HepG2 (cell line): ENCODE data around the gene SEZ6. TPM values are rescaled to one million over a fixed set of nuclear protein-coding genes. Genes with fewer than 3 reads are reported as not detected.
A peak's percentile ranks its signal among the peaks of the same experiment; 100 is the strongest.

Experiments used
- ISX ChIP-seq: sonication (generic); formaldehyde crosslinking; conservative IDR thresholded peaks from 2 replicates; pipeline ENCODE4 v1.5.0; 2020; ENCODE audit warnings: missing genetic modification reagents
- KMT2B ChIP-seq: IDR thresholded peaks from 2 replicates; pipeline ENCODE4 v1.6.1; 2016; ENCODE audit warnings: missing genetic modification reagents, missing compliant biosample characterization
- MBD4 ChIP-seq: IDR thresholded peaks from 2 replicates; pipeline ENCODE4 v1.6.1; 2012; ENCODE audit warnings: low read length, inconsistent platforms, borderline replicate concordance
- NFIC ChIP-seq: IDR thresholded peaks from 2 replicates; pipeline ENCODE4 v1.6.1; 2012; ENCODE audit warnings: mild to moderate bottlenecking, low read length, inconsistent platforms
- TOE1 ChIP-seq: sonication (generic); formaldehyde crosslinking; IDR thresholded peaks from 2 replicates; pipeline ENCODE4 v1.4.0; 2020; ENCODE audit warnings: mild to moderate bottlenecking, missing genetic modification reagents
- XBP1 ChIP-seq: sonication (generic); formaldehyde crosslinking; IDR thresholded peaks from 2 replicates; pipeline ENCODE4 v1.5.0; 2020; ENCODE audit warnings: missing genetic modification reagents
- ZNF768 ChIP-seq: sonication (generic); formaldehyde crosslinking; IDR thresholded peaks from 2 replicates; pipeline ENCODE4 v1.4.0; 2020; ENCODE audit warnings: missing genetic modification reagents
- polyA plus RNA-seq, 8 experiments: library from polyadenylated mRNA; depleted of rRNA in 3 of 8; stranded (reverse) in 7 of 8; unstranded in 1 of 8; fragments of >200 nt; fragmentation: Illumina TruSeq in 4 of 8; extraction: Trizol in 4 of 8; gene quantifications; 2 replicates each; pipeline versions ENCODE4 v1.2.1 to v1.2.3, GENCODE V29; 2011 to 2016; ENCODE audit warnings: low read depth in 4 of 8, missing spikeins in 1 of 8, mixed read lengths in 1 of 8; ENCODE audit not compliant: insufficient read depth in 1 of 8
- total RNA-seq, 5 experiments: library from RNA; depleted of rRNA; stranded (reverse); fragments of >200 nt; fragmentation: Illumina TruSeq; extraction: Trizol; gene quantifications; 2 replicates each; pipeline ENCODE4 v1.2.3, GENCODE V29; 2016; ENCODE audit warnings: low read depth in 1 of 5
- TF ChIP-seq, protein P1 (sequence below): sonication (generic); formaldehyde crosslinking; IDR thresholded peaks from 2 replicates; pipeline ENCODE4 v1.8.0; 2022; ENCODE audit warnings: low read depth, missing genetic modification reagents
- TF ChIP-seq, protein P2 (sequence below): sonication (generic); formaldehyde crosslinking; IDR thresholded peaks from 2 replicates; pipeline ENCODE4 v1.5.1; 2020; ENCODE audit warnings: missing genetic modification reagents, mild to moderate bottlenecking, borderline replicate concordance
- TF ChIP-seq, protein P3 (sequence below): sonication (generic); formaldehyde crosslinking; IDR thresholded peaks from 2 replicates; pipeline ENCODE4 v1.4.0; 2020; ENCODE audit warnings: missing genetic modification reagents, borderline replicate concordance
- TF ChIP-seq, protein P4 (sequence below): sonication (generic); formaldehyde crosslinking; IDR thresholded peaks from 2 replicates; pipeline ENCODE4 v1.4.0; 2020; ENCODE audit warnings: missing genetic modification reagents
- TF ChIP-seq, protein P5 (sequence below): sonication (generic); formaldehyde crosslinking; IDR thresholded peaks from 2 replicates; pipeline ENCODE4 v1.4.0; 2020; ENCODE audit warnings: mild to moderate bottlenecking, missing genetic modification reagents

Gene SEZ6
- total and polyA plus RNA-seq, 2 of the 13 experiments (the other 11 are each of a cell fraction or from before 2014, with no cell fraction given) = not detected

DNA sequence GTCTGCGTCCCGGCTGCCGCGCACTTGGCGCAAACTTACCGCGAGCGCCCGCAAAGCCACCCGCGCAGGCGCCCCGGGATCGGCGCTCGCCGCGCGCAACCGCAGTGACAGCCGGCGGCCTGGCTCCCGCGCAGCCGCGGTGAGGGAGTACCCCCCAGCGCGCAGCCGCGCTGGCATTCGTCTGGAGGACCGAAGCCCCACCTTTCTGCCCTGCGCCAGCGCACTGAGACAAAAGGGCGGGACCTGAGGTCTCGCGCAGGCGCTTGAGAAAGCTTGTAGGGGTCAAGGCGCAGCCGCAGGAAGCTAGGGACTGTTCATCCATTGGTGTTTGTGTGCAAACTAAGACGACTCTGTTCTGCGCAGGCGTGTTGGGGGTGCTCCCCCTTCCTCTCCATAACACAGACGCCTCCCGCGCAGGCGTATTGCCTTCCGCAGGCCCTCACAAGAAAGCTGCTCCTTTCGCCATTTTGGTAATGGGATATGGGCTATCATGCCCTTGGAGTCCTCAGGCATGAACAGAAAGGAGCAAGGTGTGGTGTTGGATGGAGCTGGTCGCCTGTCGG is 54.3 kb downstream of the SEZ6 start, which contains the start of gene PHF12 (continued):
- TF ChIP-seq, protein P1, sequence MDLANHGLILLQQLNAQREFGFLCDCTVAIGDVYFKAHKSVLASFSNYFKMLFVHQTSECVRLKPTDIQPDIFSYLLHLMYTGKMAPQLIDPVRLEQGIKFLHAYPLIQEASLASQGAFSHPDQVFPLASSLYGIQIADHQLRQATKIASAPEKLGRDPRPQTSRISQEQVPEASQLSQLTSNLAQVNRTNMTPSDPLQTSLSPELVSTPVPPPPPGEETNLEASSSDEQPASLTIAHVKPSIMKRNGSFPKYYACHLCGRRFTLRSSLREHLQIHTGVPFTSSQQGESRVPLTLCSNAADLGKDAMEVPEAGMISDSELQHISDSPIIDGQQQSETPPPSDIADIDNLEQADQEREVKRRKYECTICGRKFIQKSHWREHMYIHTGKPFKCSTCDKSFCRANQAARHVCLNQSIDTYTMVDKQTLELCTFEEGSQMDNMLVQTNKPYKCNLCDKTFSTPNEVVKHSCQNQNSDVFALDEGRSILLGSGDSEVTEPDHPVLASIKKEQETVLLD (CRISPR knock-in tag) = no peak; the same call in none of the 2 replicates
- no peak for TF ChIP-seq TOE1 (CRISPR knock-in tag)
- no peak for TF ChIP-seq ISX (CRISPR knock-in tag)
- TF ChIP-seq KMT2B (CRISPR knock-in tag) = no peak
- TF ChIP-seq, protein P2, sequence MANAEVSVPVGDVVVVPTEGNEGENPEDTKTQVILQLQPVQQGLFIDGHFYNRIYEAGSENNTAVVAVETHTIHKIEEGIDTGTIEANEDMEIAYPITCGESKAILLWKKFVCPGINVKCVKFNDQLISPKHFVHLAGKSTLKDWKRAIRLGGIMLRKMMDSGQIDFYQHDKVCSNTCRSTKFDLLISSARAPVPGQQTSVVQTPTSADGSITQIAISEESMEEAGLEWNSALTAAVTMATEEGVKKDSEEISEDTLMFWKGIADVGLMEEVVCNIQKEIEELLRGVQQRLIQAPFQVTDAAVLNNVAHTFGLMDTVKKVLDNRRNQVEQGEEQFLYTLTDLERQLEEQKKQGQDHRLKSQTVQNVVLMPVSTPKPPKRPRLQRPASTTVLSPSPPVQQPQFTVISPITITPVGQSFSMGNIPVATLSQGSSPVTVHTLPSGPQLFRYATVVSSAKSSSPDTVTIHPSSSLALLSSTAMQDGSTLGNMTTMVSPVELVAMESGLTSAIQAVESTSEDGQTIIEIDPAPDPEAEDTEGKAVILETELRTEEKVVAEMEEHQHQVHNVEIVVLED (CRISPR knock-in tag) = peak; percentile 50
- TF ChIP-seq, protein P3, sequence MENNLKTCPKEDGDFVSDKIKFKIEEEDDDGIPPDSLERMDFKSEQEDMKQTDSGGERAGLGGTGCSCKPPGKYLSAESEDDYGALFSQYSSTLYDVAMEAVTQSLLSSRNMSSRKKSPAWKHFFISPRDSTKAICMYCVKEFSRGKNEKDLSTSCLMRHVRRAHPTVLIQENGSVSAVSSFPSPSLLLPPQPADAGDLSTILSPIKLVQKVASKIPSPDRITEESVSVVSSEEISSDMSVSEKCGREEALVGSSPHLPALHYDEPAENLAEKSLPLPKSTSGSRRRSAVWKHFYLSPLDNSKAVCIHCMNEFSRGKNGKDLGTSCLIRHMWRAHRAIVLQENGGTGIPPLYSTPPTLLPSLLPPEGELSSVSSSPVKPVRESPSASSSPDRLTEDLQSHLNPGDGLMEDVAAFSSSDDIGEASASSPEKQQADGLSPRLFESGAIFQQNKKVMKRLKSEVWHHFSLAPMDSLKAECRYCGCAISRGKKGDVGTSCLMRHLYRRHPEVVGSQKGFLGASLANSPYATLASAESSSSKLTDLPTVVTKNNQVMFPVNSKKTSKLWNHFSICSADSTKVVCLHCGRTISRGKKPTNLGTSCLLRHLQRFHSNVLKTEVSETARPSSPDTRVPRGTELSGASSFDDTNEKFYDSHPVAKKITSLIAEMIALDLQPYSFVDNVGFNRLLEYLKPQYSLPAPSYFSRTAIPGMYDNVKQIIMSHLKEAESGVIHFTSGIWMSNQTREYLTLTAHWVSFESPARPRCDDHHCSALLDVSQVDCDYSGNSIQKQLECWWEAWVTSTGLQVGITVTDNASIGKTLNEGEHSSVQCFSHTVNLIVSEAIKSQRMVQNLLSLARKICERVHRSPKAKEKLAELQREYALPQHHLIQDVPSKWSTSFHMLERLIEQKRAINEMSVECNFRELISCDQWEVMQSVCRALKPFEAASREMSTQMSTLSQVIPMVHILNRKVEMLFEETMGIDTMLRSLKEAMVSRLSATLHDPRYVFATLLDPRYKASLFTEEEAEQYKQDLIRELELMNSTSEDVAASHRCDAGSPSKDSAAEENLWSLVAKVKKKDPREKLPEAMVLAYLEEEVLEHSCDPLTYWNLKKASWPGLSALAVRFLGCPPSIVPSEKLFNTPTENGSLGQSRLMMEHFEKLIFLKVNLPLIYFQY (CRISPR knock-in tag) = no peak
- TF ChIP-seq XBP1 (CRISPR knock-in tag) = no peak
- TF ChIP-seq, protein P4, sequence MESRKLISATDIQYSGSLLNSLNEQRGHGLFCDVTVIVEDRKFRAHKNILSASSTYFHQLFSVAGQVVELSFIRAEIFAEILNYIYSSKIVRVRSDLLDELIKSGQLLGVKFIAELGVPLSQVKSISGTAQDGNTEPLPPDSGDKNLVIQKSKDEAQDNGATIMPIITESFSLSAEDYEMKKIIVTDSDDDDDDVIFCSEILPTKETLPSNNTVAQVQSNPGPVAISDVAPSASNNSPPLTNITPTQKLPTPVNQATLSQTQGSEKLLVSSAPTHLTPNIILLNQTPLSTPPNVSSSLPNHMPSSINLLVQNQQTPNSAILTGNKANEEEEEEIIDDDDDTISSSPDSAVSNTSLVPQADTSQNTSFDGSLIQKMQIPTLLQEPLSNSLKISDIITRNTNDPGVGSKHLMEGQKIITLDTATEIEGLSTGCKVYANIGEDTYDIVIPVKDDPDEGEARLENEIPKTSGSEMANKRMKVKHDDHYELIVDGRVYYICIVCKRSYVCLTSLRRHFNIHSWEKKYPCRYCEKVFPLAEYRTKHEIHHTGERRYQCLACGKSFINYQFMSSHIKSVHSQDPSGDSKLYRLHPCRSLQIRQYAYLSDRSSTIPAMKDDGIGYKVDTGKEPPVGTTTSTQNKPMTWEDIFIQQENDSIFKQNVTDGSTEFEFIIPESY (CRISPR knock-in tag) = no peak
- peak; percentile 17; the same call in 1 of the 2 replicates for TF ChIP-seq ZNF768 (CRISPR knock-in tag)
- TF ChIP-seq, protein P5, sequence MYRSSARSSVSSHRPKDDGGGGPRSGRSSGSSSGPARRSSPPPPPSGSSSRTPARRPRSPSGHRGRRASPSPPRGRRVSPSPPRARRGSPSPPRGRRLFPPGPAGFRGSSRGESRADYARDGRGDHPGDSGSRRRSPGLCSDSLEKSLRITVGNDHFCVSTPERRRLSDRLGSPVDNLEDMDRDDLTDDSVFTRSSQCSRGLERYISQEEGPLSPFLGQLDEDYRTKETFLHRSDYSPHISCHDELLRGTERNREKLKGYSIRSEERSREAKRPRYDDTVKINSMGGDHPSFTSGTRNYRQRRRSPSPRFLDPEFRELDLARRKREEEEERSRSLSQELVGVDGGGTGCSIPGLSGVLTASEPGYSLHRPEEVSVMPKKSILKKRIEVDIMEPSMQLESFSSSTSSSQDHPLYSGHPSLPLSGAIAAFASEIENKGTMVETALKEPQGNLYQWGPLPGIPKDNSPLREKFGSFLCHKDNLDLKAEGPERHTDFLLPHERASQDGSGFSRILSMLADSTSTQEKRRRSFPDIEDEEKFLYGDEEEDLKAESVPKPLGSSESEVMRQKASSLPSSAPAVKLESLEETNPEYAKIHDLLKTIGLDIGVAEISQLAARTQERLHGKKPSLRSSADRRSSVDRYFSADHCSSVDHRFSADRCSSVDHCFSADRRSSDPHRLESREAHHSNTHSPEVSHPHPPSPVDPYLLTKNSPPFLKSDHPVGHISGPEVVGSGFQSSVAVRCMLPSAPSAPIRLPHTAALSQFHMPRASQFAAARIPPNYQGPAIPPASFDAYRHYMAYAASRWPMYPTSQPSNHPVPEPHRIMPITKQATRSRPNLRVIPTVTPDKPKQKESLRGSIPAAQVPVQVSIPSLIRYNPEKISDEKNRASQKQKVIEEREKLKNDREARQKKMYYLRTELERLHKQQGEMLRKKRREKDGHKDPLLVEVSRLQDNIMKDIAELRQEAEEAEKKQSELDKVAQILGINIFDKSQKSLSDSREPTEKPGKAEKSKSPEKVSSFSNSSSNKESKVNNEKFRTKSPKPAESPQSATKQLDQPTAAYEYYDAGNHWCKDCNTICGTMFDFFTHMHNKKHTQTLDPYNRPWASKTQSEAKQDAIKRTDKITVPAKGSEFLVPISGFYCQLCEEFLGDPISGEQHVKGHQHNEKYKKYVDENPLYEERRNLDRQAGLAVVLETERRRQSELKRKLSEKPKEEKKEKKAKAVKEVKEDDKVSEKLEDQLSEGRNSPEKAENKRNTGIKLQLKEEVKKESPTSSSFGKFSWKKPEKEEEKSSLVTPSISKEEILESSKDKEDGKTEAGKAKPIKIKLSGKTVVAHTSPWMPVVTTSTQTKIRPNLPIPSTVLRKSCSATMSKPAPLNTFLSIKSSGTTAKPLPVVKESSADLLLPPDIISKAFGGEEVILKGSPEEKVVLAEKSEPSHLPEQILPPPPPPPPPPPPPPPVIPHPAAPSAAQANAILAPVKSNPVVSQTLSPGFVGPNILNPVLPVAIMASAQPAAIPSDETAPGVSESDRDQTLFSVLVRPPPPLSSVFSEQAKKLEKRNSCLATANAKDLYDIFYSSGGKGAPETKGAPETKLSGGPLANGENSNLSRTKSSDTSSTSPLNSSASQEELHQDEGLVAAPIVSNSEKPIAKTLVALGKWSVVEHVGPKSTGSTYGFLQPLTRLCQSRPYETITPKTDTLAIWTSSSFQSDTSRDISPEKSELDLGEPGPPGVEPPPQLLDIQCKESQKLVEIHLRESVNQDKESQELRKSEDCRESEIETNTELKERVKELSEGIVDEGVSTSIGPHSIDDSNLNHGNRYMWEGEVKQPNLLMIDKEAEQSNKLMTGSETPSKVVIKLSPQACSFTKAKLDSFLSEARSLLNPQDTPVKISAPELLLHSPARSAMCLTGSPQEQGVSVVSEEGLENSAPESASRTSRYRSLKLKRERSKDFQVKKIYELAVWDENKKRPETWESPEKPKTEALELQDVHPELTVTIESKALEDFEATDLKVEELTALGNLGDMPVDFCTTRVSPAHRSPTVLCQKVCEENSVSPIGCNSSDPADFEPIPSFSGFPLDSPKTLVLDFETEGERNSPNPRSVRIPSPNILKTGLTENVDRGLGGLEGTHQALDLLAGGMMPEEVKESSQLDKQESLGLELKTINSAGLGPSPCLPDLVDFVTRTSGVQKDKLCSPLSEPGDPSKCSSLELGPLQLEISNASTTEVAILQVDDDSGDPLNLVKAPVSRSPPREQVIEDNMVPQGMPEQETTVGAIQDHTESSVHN (CRISPR knock-in tag) = no peak
- TF ChIP-seq MBD4 = no peak
- TF ChIP-seq NFIC = no peak
